Activated T-helper 17 cell treated with anti-CD3 and anti-CD28 coated beads, Interleukin-2, amount 50 U/mL, for 72 hours (primary cell): ENCODE measurements around the gene OR5J2. TPM values are rescaled to one million over a fixed set of nuclear protein-coding genes. Genes with fewer than 3 reads are reported as not detected.

ENCODE experiments used
- total RNA-seq, 2 donors: library from RNA; stranded (reverse); gene quantifications; one replicate each; pipeline ENCODE4 v1.2.3, GENCODE V29; 2022

Gene OR5J2
- total RNA-seq, 2 donors from 2014 or later, result not detected

Other genes starting within 250 kb of the OR5J2 start
- not detected for gene OR5I1, start 240.2 kb upstream of the OR5J2 start, total RNA-seq
- not detected for gene OR10AG1, start 206.7 kb upstream of the OR5J2 start, total RNA-seq
- gene OR5F1, start 182.0 kb upstream of the OR5J2 start, total RNA-seq, result not detected
- not detected for gene OR5AS1, start 149.0 kb upstream of the OR5J2 start, total RNA-seq
- not detected for gene OR8I2, start 83.3 kb upstream of the OR5J2 start, total RNA-seq
- gene OR8H2, start 72.9 kb upstream of the OR5J2 start, total RNA-seq, result not detected
- gene OR8H3, start 54.2 kb upstream of the OR5J2 start, total RNA-seq, result not detected
- gene OR8J3, start 36.4 kb upstream of the OR5J2 start, total RNA-seq, result not detected
- gene OR8K5, start 16.3 kb upstream of the OR5J2 start, total RNA-seq, result not detected
- gene OR5T2, start 57.6 kb downstream of the OR5J2 start, total RNA-seq, result not detected
- not detected for gene OR5T3, start 75.6 kb downstream of the OR5J2 start, total RNA-seq
- not detected for gene OR5T1, start 97.5 kb downstream of the OR5J2 start, total RNA-seq
- not detected for gene OR8H1, start 115.6 kb downstream of the OR5J2 start, total RNA-seq
- gene OR8K3, start 138.5 kb downstream of the OR5J2 start, total RNA-seq, result not detected
- gene OR8K1, start 169.4 kb downstream of the OR5J2 start, total RNA-seq, result not detected
- not detected for gene OR8J1, start 177.7 kb downstream of the OR5J2 start, total RNA-seq
- not detected for gene OR8U1, start 199.0 kb downstream of the OR5J2 start, total RNA-seq
- gene OR5AL1, start 236.1 kb downstream of the OR5J2 start, total RNA-seq, result not detected